Measurements from ENCODE around the gene PPA2. TPM values are rescaled to one million over a fixed set of nuclear protein-coding genes. Genes with fewer than 3 reads are reported as not detected.

Gene PPA2
- total RNA-seq, 4 donors from 2014 or later: 182 to 435 (median 311) TPM

GRCh38 chr4:105343146-105343931, 130.5 kb downstream of the PPA2 start:
- no peaks in the 10 kb centered on the region for H3K9me3 ChIP-seq
- TF ChIP-seq POLR2A (IDR thresholded peaks at IDR 0.05): no peak
- no peak for TF ChIP-seq CTCF (IDR thresholded peaks at IDR 0.05)
- no peaks in the 10 kb centered on the region for H3K36me3 ChIP-seq
- 70 to 78% methylated on average over 8 of the region's 8 CpGs for WGBS, 2 donors
- H3K4me1 ChIP-seq: peaks cover 0 to 4% of the 10 kb centered on the region in 2 donors
- H3K4me3 ChIP-seq (replicated peaks in 1 of 3): no peak overlapping the region
- no peaks in the 10 kb centered on the region for H3K27me3 ChIP-seq
- DNase-seq: no peak
- intact Hi-C loops (cut with DNase I): no loop called here
- no peak overlapping the region for H3K27ac ChIP-seq

GRCh38 chr4:105329081-105329480, 144.8 kb downstream of the PPA2 start:
- Histone ChIP-seq H3K27ac (no peak overlapping the region), H3K36me3 (no peaks in the 10 kb centered on the region), H3K9me3 (no peaks in the 10 kb centered on the region), H3K4me1 (no peaks in the 10 kb centered on the region), H3K27me3 (no peaks in the 10 kb centered on the region), H3K4me3 (replicated peaks in 1 of 3) (no peak overlapping the region)
- 96 to 100% methylated on average over 1 of the region's 1 CpG for WGBS, 2 donors
- intact Hi-C loops (cut with DNase I): no loop called here
- TF ChIP-seq CTCF (IDR thresholded peaks at IDR 0.05) (no peak), POLR2A (IDR thresholded peaks at IDR 0.05) (no peak)
- DNase-seq: no peak

- Histone ChIP-seq H3K9me3 (no peaks in the 10 kb centered on the region), H3K4me1 (no peaks in the 10 kb centered on the region), H3K27me3 (no peaks in the 10 kb centered on the region), H3K4me3 (replicated peaks in 1 of 3) (no peak overlapping the region), H3K36me3 (no peaks in the 10 kb centered on the region), H3K27ac (no peak overlapping the region)
- intact Hi-C loops (cut with DNase I): no loop called here
- no peak for DNase-seq
- TF ChIP-seq CTCF (IDR thresholded peaks at IDR 0.05) (no peak), POLR2A (IDR thresholded peaks at IDR 0.05) (no peak)
Observed at GRCh38 chr4:105327956-105328355, 145.9 kb downstream of the PPA2 start.

GRCh38 chr4:105327222-105327621, 146.6 kb downstream of the PPA2 start:
- H3K27me3 ChIP-seq: no peaks in the 10 kb centered on the region
- 88 to 90% methylated on average over 2 of the region's 2 CpGs for WGBS, 2 donors
- TF ChIP-seq POLR2A (IDR thresholded peaks at IDR 0.05): no peak
- H3K4me3 ChIP-seq (replicated peaks in 1 of 3): no peak overlapping the region
- no peaks in the 10 kb centered on the region for H3K4me1 ChIP-seq
- intact Hi-C loops (cut with DNase I): no loop called here
- no peaks in the 10 kb centered on the region for H3K9me3 ChIP-seq
- no peak overlapping the region for H3K27ac ChIP-seq
- no peak for DNase-seq
- no peaks in the 10 kb centered on the region for H3K36me3 ChIP-seq

Small RNA genes lying within 50 kb of the gene (small RNA-seq; reads per million reads assigned to genes)
- gene RNU6-553P: not detected

Other genes starting within 250 kb of the PPA2 start
- 10 to 100 TPM in 1 of 4 donors, 1 to 10 TPM in 3; 2.5 to 10.1 (median 4.5) TPM for gene ARHGEF38, start 78.6 kb upstream of the PPA2 start, total RNA-seq
- gene INTS12, start 234.6 kb upstream of the PPA2 start, total RNA-seq: 10 to 100 TPM; 21.6 to 40.8 (median 32.2) TPM
- gene GSTCD, start 234.7 kb upstream of the PPA2 start, total RNA-seq: 10 to 100 TPM in 3 of 4 donors, 1 to 10 TPM in 1; 9.4 to 18.9 (median 15.2) TPM

Data from thyroid gland (tissue), 4 donors.